Cortex of kidney (tissue), 1 donor: ENCODE data around the gene NHSL2.

ENCODE experiments used
- DNase-seq: peaks from one replicate; lab custom pipeline; 2025; lab: John Stamatoyannopoulos, UW

Gene NHSL2

DNA sequence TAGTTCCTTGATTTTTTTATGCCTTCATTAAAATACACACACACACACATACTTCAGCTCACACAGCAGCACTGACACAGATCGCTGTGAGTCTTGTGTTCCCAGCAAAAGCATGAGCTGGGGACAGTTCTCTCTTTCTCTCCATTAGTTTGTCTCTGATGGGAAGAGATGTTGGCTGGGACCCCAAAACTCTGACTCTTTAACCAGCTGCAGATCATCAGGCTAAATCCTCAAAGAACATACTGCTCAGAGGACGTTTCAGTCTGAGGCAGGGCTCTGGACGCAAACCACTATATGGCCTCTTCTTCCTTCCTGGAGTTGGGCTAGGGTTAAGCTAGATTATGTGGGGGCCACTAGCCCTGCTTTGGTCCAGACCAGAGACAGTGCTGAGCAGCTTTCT is 109.6 kb downstream of the NHSL2 start:
- no peak for DNase-seq

DNA sequence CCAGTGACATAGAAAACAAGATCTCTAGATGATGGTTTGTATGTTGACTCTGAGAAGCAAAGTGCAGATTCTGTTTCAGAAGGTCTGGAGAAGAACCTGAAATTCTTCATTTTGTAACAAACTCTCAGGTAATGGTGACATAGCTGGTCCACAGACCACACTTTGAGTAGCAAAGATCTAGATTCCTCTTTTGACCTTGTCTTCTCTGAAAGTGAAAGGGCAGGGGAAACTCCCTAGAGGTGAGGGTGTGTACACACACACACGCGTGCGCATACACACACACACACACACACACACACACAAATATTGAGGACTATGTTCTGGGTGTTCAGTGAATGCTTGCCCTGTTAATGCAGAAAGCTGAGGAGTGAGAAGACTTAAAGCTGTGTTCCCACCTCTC is 110.1 kb downstream of the NHSL2 start:
- DNase-seq = no peak

- no peak for DNase-seq
Measured at GRCh38 chrX:72021975-72022374, 111.3 kb downstream of the NHSL2 start.

- no peak for DNase-seq
Measured at GRCh38 chrX:72023071-72023470, 112.4 kb downstream of the NHSL2 start.

GRCh38 chrX:72025236-72025770 is 114.7 kb downstream of the NHSL2 start:
- no peak for DNase-seq

GRCh38 chrX:72026341-72027023 is 115.8 kb downstream of the NHSL2 start:
- DNase-seq = no peak

- no peak for DNase-seq
Measured at GRCh38 chrX:72027024-72027913, 116.6 kb downstream of the NHSL2 start.

- no peak for DNase-seq
Measured at GRCh38 chrX:72027914-72028307, 117.3 kb downstream of the NHSL2 start.

DNA sequence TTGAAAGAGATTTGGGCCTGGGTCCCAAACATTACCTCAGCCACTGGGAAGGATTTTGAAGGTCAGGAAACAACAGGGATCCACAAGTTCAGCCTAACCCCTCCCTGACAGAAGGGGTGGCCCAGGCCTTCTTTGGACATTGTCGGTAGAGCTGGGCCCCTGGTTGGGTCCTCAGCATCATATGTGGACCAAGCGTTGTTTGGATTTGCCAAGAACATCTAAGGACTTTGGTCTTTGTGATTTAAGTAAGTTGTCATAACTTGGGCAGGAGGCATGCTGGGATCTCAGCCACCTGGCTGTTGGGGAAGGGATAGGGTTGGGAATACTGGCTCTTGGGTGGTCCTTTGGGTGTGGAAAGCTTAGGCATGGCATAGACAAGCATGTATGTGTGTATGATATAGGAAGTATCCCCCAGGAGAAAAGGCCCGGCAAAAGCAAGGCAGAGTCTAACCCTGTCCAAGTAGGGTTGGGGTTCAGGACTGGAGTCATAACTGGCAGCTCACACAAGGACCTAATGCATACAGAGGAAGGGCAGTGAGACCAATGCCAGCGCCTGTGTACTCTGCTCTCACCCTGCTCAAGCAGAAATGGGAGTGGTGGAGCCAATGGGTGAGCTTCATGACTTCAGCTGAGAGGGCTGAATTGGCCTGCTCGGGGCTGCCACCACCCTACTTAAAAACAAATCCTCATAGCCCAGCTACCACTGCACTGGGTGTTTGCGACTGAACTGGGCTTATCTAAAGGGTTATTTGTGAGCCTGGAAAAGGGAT is 118.2 kb downstream of the NHSL2 start:
- no peak for DNase-seq

DNA sequence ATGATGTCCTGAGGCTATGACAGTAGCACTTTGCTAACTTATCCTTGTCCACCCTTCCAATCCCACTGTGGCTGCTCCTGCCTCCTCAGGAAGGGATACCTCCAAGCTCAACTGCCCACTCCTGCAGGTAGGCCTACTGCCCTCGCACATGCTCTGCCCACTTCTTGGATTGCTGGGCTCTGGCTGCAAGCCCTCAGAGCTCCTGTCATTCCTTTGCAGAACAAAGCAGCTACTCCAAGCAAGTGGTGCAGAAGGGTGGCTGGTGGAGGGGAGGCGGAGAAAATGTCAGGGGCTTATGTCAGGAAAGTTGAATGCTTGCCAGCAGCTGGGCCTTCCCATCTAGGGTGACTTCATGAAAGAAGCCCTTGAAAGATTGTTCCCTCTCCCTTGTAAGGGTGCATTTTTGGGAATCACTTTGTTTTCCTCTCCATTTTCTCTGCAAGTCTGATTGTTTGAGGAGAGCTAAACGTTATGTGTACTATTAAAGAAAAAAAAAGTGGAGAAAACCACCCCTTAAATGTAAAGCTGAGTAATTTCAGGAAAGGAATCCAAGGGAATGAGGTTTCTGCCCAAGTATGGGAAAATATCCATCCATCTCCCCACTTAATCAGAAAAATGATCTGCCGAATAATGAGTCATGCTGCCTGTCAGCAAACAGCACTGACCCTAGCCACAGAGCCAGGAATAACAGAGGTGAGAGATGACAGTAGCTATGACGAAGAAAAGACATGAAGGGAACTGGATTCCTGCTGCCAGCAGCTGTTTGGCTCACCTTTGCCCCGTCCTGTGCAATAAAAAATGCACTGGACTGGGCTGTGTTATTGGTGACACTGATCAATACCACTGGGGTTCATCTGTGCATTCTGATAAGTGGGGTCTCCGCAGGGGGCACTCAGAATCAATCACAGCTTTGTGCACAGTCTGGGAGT is 119.1 kb downstream of the NHSL2 start:
- no peak for DNase-seq

- no peak for DNase-seq
Measured at GRCh38 chrX:72030431-72030830, 119.8 kb downstream of the NHSL2 start.

- DNase-seq = no peak
Measured at GRCh38 chrX:72031118-72031517, 120.5 kb downstream of the NHSL2 start.

DNA sequence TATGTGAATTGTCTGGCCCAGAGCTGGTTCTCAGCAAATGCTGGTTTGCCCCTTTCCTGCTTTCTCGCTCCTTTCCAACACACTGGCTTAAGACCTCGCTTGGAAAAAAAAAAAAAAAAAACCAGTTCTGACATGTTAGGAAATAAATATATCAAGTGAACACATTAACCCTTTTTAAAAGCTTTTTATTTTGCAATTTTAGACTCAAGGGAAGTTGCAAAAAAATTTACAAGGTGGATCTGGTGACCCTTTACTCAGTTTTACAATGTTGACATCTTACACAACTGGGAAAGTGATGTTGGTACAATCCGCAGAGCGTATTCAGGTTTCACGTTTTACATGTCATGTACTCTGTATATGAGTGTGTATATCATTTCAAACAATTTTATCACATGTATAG is 121.0 kb downstream of the NHSL2 start:
- no peak for DNase-seq

- DNase-seq = no peak
Measured at GRCh38 chrX:72037601-72038000, 127.0 kb downstream of the NHSL2 start.

- DNase-seq = no peak
Measured at GRCh38 chrX:72038016-72038415, 127.4 kb downstream of the NHSL2 start.

DNA sequence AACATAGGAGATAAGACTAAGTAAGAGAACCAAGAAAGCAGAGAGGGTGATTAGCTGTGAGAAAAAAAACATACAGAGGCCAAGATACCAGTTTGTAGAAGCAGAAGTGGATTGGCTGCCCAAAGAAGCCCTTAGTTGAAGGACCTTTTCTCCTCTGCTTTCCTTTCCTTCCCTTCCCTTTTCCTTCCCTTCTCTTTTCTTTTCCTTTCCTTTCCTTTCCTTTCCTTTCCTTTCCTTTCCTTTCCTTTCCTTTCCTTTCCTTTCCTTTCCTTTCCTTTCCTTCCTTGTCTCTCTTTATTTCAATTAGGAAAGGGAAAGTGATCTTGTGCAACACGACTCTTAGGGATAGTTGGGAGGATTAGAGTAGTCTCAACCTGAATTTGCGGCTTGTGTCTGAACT is 128.2 kb downstream of the NHSL2 start:
- no peak for DNase-seq

DNA sequence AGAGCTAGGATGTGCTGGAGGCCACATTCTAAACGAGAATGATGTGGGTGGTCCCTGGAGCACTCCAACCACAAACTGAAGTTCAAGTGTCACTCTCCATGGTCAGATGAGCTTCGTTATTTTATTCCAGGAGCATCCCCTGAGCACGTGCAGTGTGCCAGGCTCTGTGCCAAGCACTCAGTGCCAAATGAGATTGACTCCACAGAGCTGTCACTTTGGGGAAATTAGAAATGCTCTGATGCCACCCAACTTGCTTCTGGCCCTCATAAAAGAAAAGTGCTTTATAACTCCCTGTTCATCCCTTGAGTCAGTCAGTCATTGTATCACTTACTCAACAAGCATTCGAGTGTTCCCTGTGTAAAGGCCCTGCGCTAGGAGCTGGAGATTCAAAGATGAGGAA is 129.9 kb downstream of the NHSL2 start:
- no peak for DNase-seq

DNA sequence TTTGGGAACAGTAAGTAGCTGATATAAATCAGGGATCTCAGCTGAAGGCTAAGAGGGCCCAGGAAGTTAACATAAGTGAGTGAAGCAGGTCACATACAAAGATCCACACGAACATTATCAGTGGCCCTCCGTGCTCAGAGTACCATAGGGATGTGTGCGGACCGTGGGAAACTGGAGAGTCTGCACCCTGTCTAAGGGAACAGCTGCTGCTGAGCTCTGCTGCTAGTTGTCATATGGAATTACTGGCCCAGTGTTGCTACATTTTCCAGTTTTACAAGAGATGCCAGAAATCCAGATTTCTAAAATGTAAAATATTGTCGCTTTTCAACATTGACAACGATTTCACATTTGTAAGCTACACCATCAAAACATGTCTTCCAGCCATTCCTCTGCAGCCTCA is 130.5 kb downstream of the NHSL2 start:
- no peak for DNase-seq

DNA sequence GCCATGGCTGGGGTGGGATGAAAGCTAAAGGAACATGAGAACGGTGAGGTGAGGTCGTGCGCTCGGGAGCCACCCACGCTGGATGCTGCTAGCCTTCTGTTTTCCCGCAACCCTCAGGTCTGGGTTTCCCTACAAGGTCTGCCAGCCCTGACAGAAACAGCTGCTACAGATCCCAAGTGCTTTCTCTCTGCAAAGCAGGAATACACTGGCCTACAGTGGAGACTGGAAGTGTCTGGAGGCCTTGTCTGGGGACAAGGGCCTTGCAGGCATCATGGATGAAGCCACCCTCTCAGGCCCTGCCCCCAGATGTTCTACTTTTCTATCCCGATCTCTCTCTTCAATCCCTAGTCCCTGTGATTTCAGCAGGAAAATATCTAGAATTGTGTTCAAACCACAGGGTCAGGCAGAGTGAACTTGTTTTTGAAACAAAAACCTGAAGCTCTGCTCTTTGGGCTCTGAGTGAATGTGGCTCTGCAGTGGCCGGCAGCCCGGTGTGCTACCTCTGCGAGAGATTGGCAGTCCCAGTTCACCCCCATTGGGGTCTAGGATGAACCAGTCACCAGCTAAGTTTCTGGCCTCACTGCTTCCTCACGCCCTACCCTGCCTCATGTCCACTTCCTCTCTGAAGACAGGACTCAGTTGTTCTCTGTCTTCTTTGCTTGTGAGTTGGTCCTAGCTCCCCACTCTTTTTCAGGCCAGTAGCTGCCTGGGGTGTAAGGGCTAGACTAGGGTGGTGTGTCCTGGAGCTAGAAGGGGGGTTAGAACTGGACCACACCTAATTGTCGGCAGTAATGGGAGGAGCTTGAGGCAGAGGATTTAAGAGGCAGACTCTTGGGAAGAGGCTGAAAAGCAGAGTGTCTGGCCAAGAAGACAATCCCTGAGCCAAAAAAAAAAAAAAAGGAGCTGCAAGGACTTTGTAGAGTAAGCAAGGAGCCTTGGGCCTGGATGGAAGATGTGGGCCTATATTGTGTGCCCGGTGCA is 131.5 kb downstream of the NHSL2 start:
- DNase-seq = no peak

DNA sequence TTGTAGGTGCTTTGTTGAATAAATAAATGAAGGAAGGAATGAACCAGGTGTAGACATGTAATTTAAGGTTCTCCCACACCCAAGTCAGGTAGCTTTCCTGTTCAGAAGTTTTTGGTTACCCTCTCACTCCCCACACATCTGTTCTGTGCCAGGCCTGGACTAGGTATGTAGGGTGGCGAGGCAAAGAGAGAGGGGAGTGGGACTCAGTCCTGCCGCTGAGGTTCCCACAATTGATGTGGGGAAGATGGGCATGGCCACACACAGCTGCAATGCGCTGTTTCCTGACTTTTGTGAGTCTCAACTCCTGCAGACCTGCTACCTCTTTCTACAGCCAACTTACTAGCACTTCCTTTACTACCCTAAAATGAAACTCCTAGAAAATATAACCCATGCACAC is 132.2 kb downstream of the NHSL2 start:
- DNase-seq = no peak
